Adrenal gland (tissue), 5 donors: ENCODE results near the gene AADACL4.
"Not testable (repeated sequence)": the region's sequence is repeated elsewhere in the genome, so short reads cannot be mapped to it uniquely, and the experiment has no call there.

Source experiments
- POLR2A ChIP-seq, 2 donors: fragments of 450-650 bp; IDR thresholded peaks; one replicate each; pipeline ENCODE4 v1.6.1; 2017; ENCODE audit warnings: antibody characterized with exemption in 2 of 2, mild to moderate bottlenecking in 2 of 2, moderate library complexity in 1 of 2
- TF ChIP-seq, protein P1 (sequence below), 6 experiments: fragments of 450-650 bp in 4 of 6; fragments of 200-600 bp in 2 of 6; sonication (generic) in 1 of 6; IDR thresholded peaks; 1 replicate in 5 of 6; 2 replicates in 1 of 6; pipeline versions ENCODE4 v1.5.1 to v1.8.0; 2016 to 2021; ENCODE audit warnings: antibody characterized with exemption in 6 of 6, mild to moderate bottlenecking in 2 of 6, moderate library complexity in 1 of 6
- donor health status: DM: no; HTN: no; CAD: no.

DNA sequence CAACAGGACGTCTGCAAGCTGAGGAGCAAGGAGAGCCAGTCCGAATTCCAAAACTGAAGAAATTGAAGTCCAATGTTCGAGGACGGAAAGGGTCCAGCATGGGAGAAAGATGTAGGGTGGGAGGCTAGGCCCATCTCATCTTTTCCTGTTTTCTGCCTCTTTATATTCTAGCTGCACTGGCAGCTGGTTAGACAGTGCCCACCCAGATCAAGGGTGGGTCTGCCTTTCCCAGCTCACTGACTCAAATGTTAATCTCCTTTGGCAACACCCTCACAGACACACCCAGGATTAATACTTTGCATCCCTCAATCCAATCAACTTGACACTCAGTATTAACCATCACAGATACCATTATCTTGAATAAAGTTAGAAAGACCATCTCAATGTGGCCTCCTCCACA is 32.2 kb downstream of the AADACL4 start:
- TF ChIP-seq, protein P1, sequence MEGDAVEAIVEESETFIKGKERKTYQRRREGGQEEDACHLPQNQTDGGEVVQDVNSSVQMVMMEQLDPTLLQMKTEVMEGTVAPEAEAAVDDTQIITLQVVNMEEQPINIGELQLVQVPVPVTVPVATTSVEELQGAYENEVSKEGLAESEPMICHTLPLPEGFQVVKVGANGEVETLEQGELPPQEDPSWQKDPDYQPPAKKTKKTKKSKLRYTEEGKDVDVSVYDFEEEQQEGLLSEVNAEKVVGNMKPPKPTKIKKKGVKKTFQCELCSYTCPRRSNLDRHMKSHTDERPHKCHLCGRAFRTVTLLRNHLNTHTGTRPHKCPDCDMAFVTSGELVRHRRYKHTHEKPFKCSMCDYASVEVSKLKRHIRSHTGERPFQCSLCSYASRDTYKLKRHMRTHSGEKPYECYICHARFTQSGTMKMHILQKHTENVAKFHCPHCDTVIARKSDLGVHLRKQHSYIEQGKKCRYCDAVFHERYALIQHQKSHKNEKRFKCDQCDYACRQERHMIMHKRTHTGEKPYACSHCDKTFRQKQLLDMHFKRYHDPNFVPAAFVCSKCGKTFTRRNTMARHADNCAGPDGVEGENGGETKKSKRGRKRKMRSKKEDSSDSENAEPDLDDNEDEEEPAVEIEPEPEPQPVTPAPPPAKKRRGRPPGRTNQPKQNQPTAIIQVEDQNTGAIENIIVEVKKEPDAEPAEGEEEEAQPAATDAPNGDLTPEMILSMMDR (IDR thresholded peaks at IDR 0.05), result not testable (repeated sequence)
- not testable (repeated sequence) for TF ChIP-seq POLR2A (IDR thresholded peaks at IDR 0.05)
